H9 (cell line): ENCODE data around the gene STK38L. TPM values are rescaled to one million over a fixed set of nuclear protein-coding genes. Genes with fewer than 3 reads are reported as not detected.

Experiments used
- DNase-seq: peaks from one replicate; pipeline ENCODE4 v3.0.0-alpha.2; 2017
- H2AFZ ChIP-seq: one replicate; pipeline ENCODE4 v1.6.1; 2013; ENCODE audit warnings: mild to moderate bottlenecking, low read length, control low read depth, moderate library complexity
- H2AK5ac ChIP-seq: 2 replicates; pipeline ENCODE4 v1.6.1; 2013; ENCODE audit warnings: low read length, control low read depth, mixed read lengths; ENCODE audit not compliant: insufficient read length
- H2BK120ac ChIP-seq: one replicate; pipeline ENCODE4 v1.6.1; 2013; ENCODE audit warnings: low read depth, mild to moderate bottlenecking, low read length, control low read depth, inconsistent platforms; ENCODE audit not compliant: poor library complexity, severe bottlenecking
- H2BK12ac ChIP-seq: 2 replicates; pipeline ENCODE4 v1.6.1; 2013; ENCODE audit warnings: low read length, control low read depth, mixed read lengths, low read depth; ENCODE audit not compliant: insufficient read length
- H2BK15ac ChIP-seq: 2 replicates; pipeline ENCODE4 v1.6.1; 2013; ENCODE audit warnings: low read depth, low read length, control low read depth
- H2BK20ac ChIP-seq: one replicate; pipeline ENCODE4 v1.6.1; 2013; ENCODE audit warnings: low read depth, mild to moderate bottlenecking, low read length, control low read depth, inconsistent platforms; ENCODE audit not compliant: poor library complexity, severe bottlenecking
- H2BK5ac ChIP-seq: 2 replicates; pipeline ENCODE4 v1.6.1; 2013; ENCODE audit warnings: low read length, control low read depth, mixed read lengths; ENCODE audit not compliant: insufficient read length
- H3K14ac ChIP-seq: 2 replicates; pipeline ENCODE4 v1.6.1; 2013; ENCODE audit warnings: low read length, control low read depth; ENCODE audit not compliant: insufficient read depth
- H3K18ac ChIP-seq: 2 replicates; pipeline ENCODE4 v1.6.1; 2013; ENCODE audit warnings: low read depth, mild to moderate bottlenecking, mixed read lengths, low read length, control low read depth; ENCODE audit not compliant: insufficient read length
- H3K23ac ChIP-seq: 2 replicates; pipeline ENCODE4 v1.6.1; 2013; ENCODE audit warnings: low read length, control low read depth, mixed read lengths, low read depth; ENCODE audit not compliant: insufficient read length
- H3K23me2 ChIP-seq: 2 replicates; pipeline ENCODE4 v1.6.1; 2013; ENCODE audit warnings: low read depth, mild to moderate bottlenecking, mixed read lengths, low read length, control low read depth; ENCODE audit not compliant: insufficient read length, poor library complexity, severe bottlenecking
- H3K27ac ChIP-seq: 2 replicates; pipeline ENCODE4 v1.5.1; 2013; ENCODE audit warnings: low read length, control low read depth, mixed read lengths, low read depth; ENCODE audit not compliant: insufficient read length
- H3K27me3 ChIP-seq: 2 replicates; pipeline ENCODE4 v1.6.1; 2013; ENCODE audit warnings: low read length, control low read depth, inconsistent platforms; ENCODE audit not compliant: insufficient read depth
- H3K4ac ChIP-seq: 2 replicates; pipeline ENCODE4 v1.6.1; 2013; ENCODE audit warnings: low read depth, mild to moderate bottlenecking, control low read depth, inconsistent platforms, low read length, moderate library complexity
- H3K4me1 ChIP-seq: 2 replicates; pipeline ENCODE4 v1.6.1; 2013; ENCODE audit warnings: low read length, control low read depth, inconsistent platforms; ENCODE audit not compliant: insufficient read depth
- H3K4me2 ChIP-seq: 2 replicates; pipeline ENCODE4 v1.6.1; 2013; ENCODE audit warnings: low read length, control low read depth, mixed read lengths; ENCODE audit not compliant: insufficient read length, insufficient read depth
- H3K56ac ChIP-seq: 2 replicates; pipeline ENCODE4 v1.6.1; 2013; ENCODE audit warnings: low read depth, mild to moderate bottlenecking, mixed read lengths, low read length, control low read depth; ENCODE audit not compliant: insufficient read length
- H3K79me1 ChIP-seq: 2 replicates; pipeline ENCODE4 v1.6.1; 2013; ENCODE audit warnings: low read depth, mild to moderate bottlenecking, moderate library complexity, low read length, control low read depth, inconsistent platforms; ENCODE audit not compliant: insufficient read depth, poor library complexity, severe bottlenecking
- H3K79me2 ChIP-seq: 2 replicates; pipeline ENCODE4 v1.6.1; 2013; ENCODE audit warnings: low read length, control low read depth, inconsistent platforms; ENCODE audit not compliant: insufficient read depth
- H3K9ac ChIP-seq: 2 replicates; pipeline ENCODE4 v1.6.1; 2013; ENCODE audit warnings: low read length, control low read depth, mixed read lengths; ENCODE audit not compliant: insufficient read length; ENCODE audit errors: extremely low read depth
- H3K9me3 ChIP-seq: one replicate; pipeline ENCODE4 v1.6.1; 2013; ENCODE audit warnings: low read depth, low read length, inconsistent platforms; ENCODE audit not compliant: control insufficient read depth
- H3T11ph ChIP-seq: one replicate; pipeline ENCODE4 v1.6.1; 2013; ENCODE audit warnings: mild to moderate bottlenecking, low read length, control low read depth, inconsistent platforms
- H4K20me1 ChIP-seq: one replicate; pipeline ENCODE4 v1.6.1; 2013; ENCODE audit not compliant: control insufficient read depth, insufficient read length, insufficient read depth
- H4K5ac ChIP-seq: 2 replicates; pipeline ENCODE4 v1.6.1; 2013; ENCODE audit warnings: low read depth, mild to moderate bottlenecking, mixed read lengths, low read length, control low read depth; ENCODE audit not compliant: insufficient read length
- H4K8ac ChIP-seq: replicated peaks from 2 replicates; pipeline ENCODE4 v1.6.1; 2013; ENCODE audit warnings: low read length, control low read depth, mixed read lengths, low read depth; ENCODE audit not compliant: insufficient read length
- H4K91ac ChIP-seq: 2 replicates; pipeline ENCODE4 v1.6.1; 2013; ENCODE audit warnings: low read depth, mild to moderate bottlenecking, moderate library complexity, mixed read lengths, low read length, control low read depth; ENCODE audit not compliant: insufficient read length
- H3K27ac Mint-ChIP-seq, 3 experiments: 2 replicates in 2 of 3; 3 replicates in 1 of 3; pipeline ENCODE4 v1.8.0; 2020 to 2021; ENCODE audit warnings: mixed read lengths in 3 of 3, mild to moderate bottlenecking in 1 of 3, moderate library complexity in 1 of 3
- H3K27me3 Mint-ChIP-seq: 2 replicates; pipeline ENCODE4 v1.8.0; 2021; ENCODE audit warnings: low read depth, mild to moderate bottlenecking, moderate library complexity, mixed read lengths
- H3K36me3 Mint-ChIP-seq, 3 experiments: 2 replicates in 2 of 3; 3 replicates in 1 of 3; pipeline ENCODE4 v1.8.0; 2020 to 2021; ENCODE audit warnings: low read depth in 3 of 3, mixed read lengths in 3 of 3; ENCODE audit not compliant: insufficient read depth in 1 of 3
- H3K4me1 Mint-ChIP-seq, 2 experiments: 2 replicates each; pipeline ENCODE4 v1.8.0; 2020; ENCODE audit warnings: mixed read lengths in 2 of 2
- H3K4me3 Mint-ChIP-seq, 2 experiments: 2 replicates in 1 of 2; 3 replicates in 1 of 2; pipeline ENCODE4 v1.8.0; 2020 to 2021; ENCODE audit warnings: mild to moderate bottlenecking in 2 of 2, mixed read lengths in 2 of 2, moderate library complexity in 1 of 2
- H3K9me3 Mint-ChIP-seq, 2 experiments: 2 replicates in 1 of 2; 3 replicates in 1 of 2; pipeline ENCODE4 v1.8.0; 2020; ENCODE audit warnings: mild to moderate bottlenecking in 2 of 2, mixed read lengths in 2 of 2, moderate library complexity in 1 of 2
- WGBS: extraction: QIAGEN DNeasy Blood & Tissue Kit; methylation state at CpG from one replicate; pipeline ENCODE4 v1.1.7; 2013; ENCODE audit warnings: missing lambda C conversion rate, low lambda C conversion rate, mixed read lengths; ENCODE audit not compliant: insufficient read length; ENCODE audit errors: extremely low coverage; 5-methylcytosine and 5-hydroxymethylcytosine counted together
- total RNA-seq: library from RNA; stranded (reverse); gene quantifications from 2 replicates; pipeline ENCODE4 v1.2.1, GENCODE V29; 2021
- TF ChIP-seq, protein P1 (sequence below): fragments of 200-600 bp; sonication (generic); conservative IDR thresholded peaks from 3 replicates; pipeline ENCODE4 v1.8.0; 2021; ENCODE audit warnings: antibody characterized with exemption, mild to moderate bottlenecking

STK38L gene
- total RNA-seq, 1 experiment from 2014 or later, result 44.9 TPM

DNA sequence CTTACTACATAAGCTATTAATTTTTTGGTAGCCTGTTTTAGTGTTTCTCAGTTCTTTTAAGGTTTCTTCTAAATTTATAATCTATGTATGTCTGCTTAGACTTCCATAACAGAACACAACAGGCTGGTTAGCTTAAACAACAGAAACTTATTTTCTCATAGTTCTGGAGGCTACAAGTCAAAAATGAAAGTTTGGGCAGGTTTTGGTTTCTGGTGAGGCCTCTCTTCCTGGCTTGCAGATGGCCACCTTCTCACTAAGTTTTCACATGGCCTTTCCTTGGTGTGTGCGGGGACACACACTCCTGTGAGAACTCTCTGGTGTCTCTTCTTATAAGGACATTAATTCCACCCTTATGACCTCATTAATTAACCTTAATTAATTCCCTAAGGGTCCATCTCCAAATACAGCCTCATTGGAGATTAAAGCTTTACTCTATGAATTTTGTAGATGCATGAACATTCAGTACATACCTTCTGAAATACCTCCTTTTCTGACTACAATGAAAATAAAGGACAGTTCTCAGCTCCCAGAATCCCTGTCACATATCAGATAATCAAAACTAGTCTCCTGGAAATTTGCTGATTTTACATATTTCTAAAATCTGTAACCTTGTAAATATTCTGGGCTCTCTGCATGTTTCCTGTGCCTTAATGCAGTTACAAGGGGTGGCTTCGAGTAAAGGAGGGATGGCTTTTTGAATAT lies 65.4 kb downstream of the STK38L start:
- no peaks in the 10 kb centered on the region for H3K4me1 ChIP-seq
- Mint-ChIP-seq H3K27me3 (no peaks in the 10 kb centered on the region), H3K27ac (peak overlapping the region in 1 of 3 experiments; percentile 48; a peak in 1 of 7 replicates), H3K4me1 (no peaks in the 10 kb centered on the region), H3K9me3 (no peaks in the 10 kb centered on the region), H3K4me3 (no peak overlapping the region), H3K36me3 (peaks cover 13 to 34% (median 25%) of the 10 kb centered on the region in 3 experiments; a peak in 6 of 7 replicates)
- H3K56ac ChIP-seq, result no peak overlapping the region
- H3K18ac ChIP-seq, result no peak overlapping the region
- no peak overlapping the region for H4K5ac ChIP-seq
- H2BK20ac ChIP-seq, result no peak overlapping the region
- no peak overlapping the region for H2BK15ac ChIP-seq
- H3K4ac ChIP-seq, result no peak overlapping the region
- DNase-seq, result no peak
- TF ChIP-seq, protein P1, sequence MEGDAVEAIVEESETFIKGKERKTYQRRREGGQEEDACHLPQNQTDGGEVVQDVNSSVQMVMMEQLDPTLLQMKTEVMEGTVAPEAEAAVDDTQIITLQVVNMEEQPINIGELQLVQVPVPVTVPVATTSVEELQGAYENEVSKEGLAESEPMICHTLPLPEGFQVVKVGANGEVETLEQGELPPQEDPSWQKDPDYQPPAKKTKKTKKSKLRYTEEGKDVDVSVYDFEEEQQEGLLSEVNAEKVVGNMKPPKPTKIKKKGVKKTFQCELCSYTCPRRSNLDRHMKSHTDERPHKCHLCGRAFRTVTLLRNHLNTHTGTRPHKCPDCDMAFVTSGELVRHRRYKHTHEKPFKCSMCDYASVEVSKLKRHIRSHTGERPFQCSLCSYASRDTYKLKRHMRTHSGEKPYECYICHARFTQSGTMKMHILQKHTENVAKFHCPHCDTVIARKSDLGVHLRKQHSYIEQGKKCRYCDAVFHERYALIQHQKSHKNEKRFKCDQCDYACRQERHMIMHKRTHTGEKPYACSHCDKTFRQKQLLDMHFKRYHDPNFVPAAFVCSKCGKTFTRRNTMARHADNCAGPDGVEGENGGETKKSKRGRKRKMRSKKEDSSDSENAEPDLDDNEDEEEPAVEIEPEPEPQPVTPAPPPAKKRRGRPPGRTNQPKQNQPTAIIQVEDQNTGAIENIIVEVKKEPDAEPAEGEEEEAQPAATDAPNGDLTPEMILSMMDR, result no peak
- H2BK12ac ChIP-seq, result no peak overlapping the region
- no peak overlapping the region for H2AFZ ChIP-seq
- no peak overlapping the region for H3K27ac ChIP-seq
- H3K4me2 ChIP-seq, result no peak overlapping the region
- H3K9me3 ChIP-seq, result no peaks in the 10 kb centered on the region
- H2BK120ac ChIP-seq, result no peak overlapping the region
- no peak overlapping the region for H2BK5ac ChIP-seq
- H3K79me2 ChIP-seq, result no peaks in the 10 kb centered on the region
- no peak overlapping the region for H3T11ph ChIP-seq
- no peak overlapping the region for H4K91ac ChIP-seq
- H3K23me2 ChIP-seq, result no peaks in the 10 kb centered on the region
- H2AK5ac ChIP-seq, result no peak overlapping the region
- WGBS, result no CpG with 5 or more reads among the region's 2 CpGs
- no peaks in the 10 kb centered on the region for H3K79me1 ChIP-seq
- no peak overlapping the region for H4K8ac ChIP-seq
- no peaks in the 10 kb centered on the region for H4K20me1 ChIP-seq
- H3K9ac ChIP-seq, result no peak overlapping the region
- no peak overlapping the region for H3K14ac ChIP-seq
- no peaks in the 10 kb centered on the region for H3K27me3 ChIP-seq
- no peak overlapping the region for H3K23ac ChIP-seq
